Endothelial cell of umbilical vein (primary cell): ENCODE results near the gene GPR153. TPM values are rescaled to one million over a fixed set of nuclear protein-coding genes. Genes with fewer than 3 reads are reported as not detected.

Experiments
- BruUV-seq: library from RNA; stranded (reverse); fragments of 400-500 nt; replicated peaks from 2 replicates; lab custom pipeline; 2021; lab: Mats Ljungman, UMichigan
- CTCF ChIA-PET: fragments of 300-600, 350-600 bp; sonication (Branson Sonifier 250); formaldehyde crosslinking; loops from one replicate; lab custom pipeline; 2021; ENCODE audit warnings: antibody characterized with exemption, inconsistent platforms; lab: Charles Lee
- POLR2A ChIA-PET: fragments of 300-600, 350-600 bp; sonication (Branson Sonifier 250); formaldehyde crosslinking; loops from one replicate; lab custom pipeline; 2021; ENCODE audit warnings: antibody characterized with exemption, inconsistent platforms; lab: Charles Lee
- DNase-seq: peaks from one replicate; pipeline ENCODE4 v3.0.0-alpha.2; 2011; ENCODE audit warnings: low read depth, low spot score
- FAIRE-seq: peaks from 2 replicates; lab custom pipeline; 2011; peaks lifted over from hg19 to GRCh38; lab: Jason Lieb, UNC
- H2AFZ ChIP-seq: 2 replicates; pipeline ENCODE4 v1.6.0; 2012; ENCODE audit warnings: low read depth, low read length, control low read depth, inconsistent platforms
- H3K27ac ChIP-seq: 2 replicates; pipeline ENCODE4 v1.5.1; 2011; ENCODE audit warnings: low read depth, mild to moderate bottlenecking, control low read depth, low read length, moderate library complexity; ENCODE audit not compliant: insufficient read depth
- H3K27me3 ChIP-seq, 2 experiments: 2 replicates each; pipeline versions ENCODE4 v1.6.0 to v1.6.1; 2011; ENCODE audit warnings: low read length in 2 of 2, mixed read lengths in 1 of 2; ENCODE audit not compliant: control insufficient read depth in 2 of 2, insufficient read depth in 2 of 2
- H3K36me3 ChIP-seq, 2 experiments: 2 replicates in 1 of 2; 3 replicates in 1 of 2; pipeline ENCODE4 v1.5.1; 2011; ENCODE audit warnings: low read length in 2 of 2, mild to moderate bottlenecking in 1 of 2, moderate library complexity in 1 of 2; ENCODE audit not compliant: control insufficient read depth in 2 of 2, insufficient read depth in 2 of 2; ENCODE audit errors: extremely low read depth in 1 of 2
- H3K4me1 ChIP-seq: 3 replicates; pipeline ENCODE4 v1.5.1; 2011; ENCODE audit warnings: mild to moderate bottlenecking, low read length; ENCODE audit not compliant: control insufficient read depth, insufficient read depth; ENCODE audit errors: extremely low read depth
- H3K4me2 ChIP-seq: 2 replicates; pipeline ENCODE4 v1.6.1; 2011; ENCODE audit warnings: low read length, control low read depth, mixed read lengths; ENCODE audit not compliant: insufficient read depth
- H3K4me3 ChIP-seq, 3 experiments: fragments of 200-600 bp in 1 of 3; sonication (generic), shearing (Covaris generic) in 1 of 3; replicated peaks in 1 of 3; 2 replicates each; pipeline ENCODE4 v1.5.1; 2011 to 2016; ENCODE audit warnings: control low read depth in 3 of 3, low read length in 3 of 3, mild to moderate bottlenecking in 2 of 3, inconsistent platforms in 1 of 3, low read depth in 1 of 3, moderate library complexity in 1 of 3; ENCODE audit not compliant: insufficient read depth in 1 of 3
- H3K79me2 ChIP-seq: 2 replicates; pipeline ENCODE4 v1.6.0; 2012; ENCODE audit warnings: low read length, inconsistent platforms; ENCODE audit not compliant: control insufficient read depth, insufficient read depth
- H3K9ac ChIP-seq: replicated peaks from 2 replicates; pipeline ENCODE3; 2011; ENCODE audit warnings: low read length, control low read depth; ENCODE audit not compliant: insufficient read depth; ENCODE audit errors: extremely low read depth
- H3K9me1 ChIP-seq: replicated peaks from 3 replicates; pipeline ENCODE4 v1.6.0; 2011; ENCODE audit warnings: mild to moderate bottlenecking, low read length; ENCODE audit not compliant: control insufficient read depth, insufficient read depth; ENCODE audit errors: extremely low read depth
- H3K9me3 ChIP-seq: replicated peaks from 2 replicates; pipeline ENCODE4 v1.5.1; 2012; ENCODE audit warnings: low read length, inconsistent platforms; ENCODE audit not compliant: control insufficient read depth, insufficient read depth
- H4K20me1 ChIP-seq: replicated peaks from 2 replicates; pipeline ENCODE3; 2011; ENCODE audit warnings: mild to moderate bottlenecking, low read length; ENCODE audit not compliant: control insufficient read depth, insufficient read depth; ENCODE audit errors: extremely low read depth
- CTCF ChIP-seq, 2 donors: IDR thresholded peaks; 1 replicate in 1 of 2; 2 replicates in 1 of 2; pipeline ENCODE4 v1.5.1; 2011; ENCODE audit warnings: low read length in 2 of 2, mild to moderate bottlenecking in 2 of 2, moderate library complexity in 2 of 2, control low read depth in 1 of 2, inconsistent platforms in 1 of 2, low read depth in 1 of 2; ENCODE audit not compliant: insufficient read depth in 1 of 2; ENCODE audit errors: extremely low read depth in 1 of 2
- EZH2 ChIP-seq: IDR thresholded peaks from 2 replicates; pipeline ENCODE4 v1.6.1; 2012; ENCODE audit warnings: borderline replicate concordance, low read depth, mild to moderate bottlenecking, moderate library complexity, low read length, inconsistent platforms; ENCODE audit not compliant: severe bottlenecking
- FOS ChIP-seq: IDR thresholded peaks from 2 replicates; pipeline ENCODE4 v1.6.1; 2011; ENCODE audit warnings: mild to moderate bottlenecking, low read length, moderate library complexity, borderline replicate concordance; ENCODE audit not compliant: insufficient read depth
- GATA2 ChIP-seq: IDR thresholded peaks from 2 replicates; pipeline ENCODE4 v1.7.0; 2011; ENCODE audit warnings: low read depth, mild to moderate bottlenecking, moderate library complexity, mixed read lengths, low read length; ENCODE audit not compliant: insufficient read length, insufficient read depth
- JUN ChIP-seq: IDR thresholded peaks from 2 replicates; pipeline ENCODE4 v1.6.1; 2011; ENCODE audit warnings: borderline replicate concordance, low read depth; ENCODE audit not compliant: insufficient read length, insufficient read depth
- MAX ChIP-seq: IDR thresholded peaks from 2 replicates; pipeline ENCODE4 v1.6.1; 2011; ENCODE audit not compliant: insufficient read depth, insufficient read length
- MYC ChIP-seq: IDR thresholded peaks from one replicate; pipeline ENCODE4 v1.6.1; 2011; ENCODE audit warnings: mild to moderate bottlenecking, low read depth, low read length
- POLR2A ChIP-seq: IDR thresholded peaks from 2 replicates; pipeline ENCODE4 v1.6.1; 2012; ENCODE audit warnings: low read depth, mild to moderate bottlenecking, control low read depth, low read length
- POLR2AphosphoS5 ChIP-seq: IDR thresholded peaks from 2 replicates; pipeline ENCODE4 v1.6.1; 2012; ENCODE audit warnings: low read depth, mild to moderate bottlenecking, control low read depth, low read length, moderate library complexity; ENCODE audit not compliant: insufficient read depth
- dilution Hi-C: fragments of 300-500 bp; cut with MboI; formaldehyde crosslinking; loops from one replicate; pipeline ENCODE4 v1.15.0; 2019; ENCODE audit warnings: low sequenced_read_pairs; ENCODE audit not compliant: extremely low pct_ligation_motif_present
- intact Hi-C: fragments of 100-400 bp; cut with micrococcal nuclease; formaldehyde crosslinking; loops from one replicate; pipeline ENCODE4 v1.10.0; 2022
- polyA plus RNA-seq, 4 experiments: library from polyadenylated mRNA; depleted of rRNA in 3 of 4; stranded (reverse) in 3 of 4; unstranded in 1 of 4; fragments of >200 nt; gene quantifications; 2 replicates each; pipeline versions ENCODE4 v1.2.1 to v1.2.3, GENCODE V29; 2011 to 2012; ENCODE audit warnings: missing spikeins in 1 of 4
- total RNA-seq: library from RNA; stranded (reverse); gene quantifications from 2 replicates; pipeline ENCODE4 v1.2.3, GENCODE V29; 2021

Gene GPR153
- total and polyA plus RNA-seq, 2 donors (not counting 3 experiments of a cell fraction or from before 2014, with no cell fraction given), result 3.1 to 3.9 TPM

GRCh38 chr1:6207921-6208320, 53.0 kb downstream of the GPR153 start:
- no peak for TF ChIP-seq CTCF (IDR thresholded peaks at IDR 0.05; ENCODE audit: extremely low read depth in 1 of 2, insufficient read depth in 1 of 2, low read depth in 1 of 2, low read length in 2 of 2)
- no peak for TF ChIP-seq MYC
- no peak for TF ChIP-seq MAX
- TF ChIP-seq POLR2A, result no peak
- no peak for TF ChIP-seq JUN
- no peak for TF ChIP-seq FOS
- no peak for TF ChIP-seq EZH2
- no peak for TF ChIP-seq POLR2AphosphoS5
- no peak for TF ChIP-seq GATA2
- Histone ChIP-seq H3K4me2 (no peak overlapping the region), H3K79me2 (no peaks in the 10 kb centered on the region), H3K4me1 (peaks cover 22% of the 10 kb centered on the region), H3K27me3 (peaks cover 6 to 11% of the 10 kb centered on the region in 2 experiments), H4K20me1 (no peaks in the 10 kb centered on the region), H3K9me1 (no peaks in the 10 kb centered on the region), H3K4me3 (no peak overlapping the region), H2AFZ (no peak overlapping the region), H3K9ac (no peak overlapping the region), H3K9me3 (no peaks in the 10 kb centered on the region), H3K36me3 (no peaks in the 10 kb centered on the region), H3K27ac (no peak overlapping the region)
- ChIA-PET CTCF (interaction anchor here (0.8 to 4.2 kb wide), 5 partner anchors 9 to 155 kb away, joined by 3 to 27 read pairs (median 3); no protein-coding TSS in a partner anchor), POLR2A (interaction anchor here (0.6 kb wide), 1 partner anchor 38 kb away, joined by 6 read pairs; no protein-coding TSS in a partner anchor)
- no peak for FAIRE-seq
- intact Hi-C loops (loop anchor here (1.0 to 2.0 kb wide), 2 partner anchors 185 to 216 kb away; partner anchors contain the start of genes ACOT7 and ESPN), dilution Hi-C loops (no loop called here)
- BruUV-seq, result no TSS peak
- no peak for DNase-seq
